GM21381 (cell line): ENCODE measurements around the gene GAGE10.
A peak's percentile ranks its signal among the peaks of the same experiment; 100 is the strongest.
"Not testable (repeated sequence)": the region's sequence is repeated elsewhere in the genome, so short reads cannot be mapped to it uniquely, and the experiment has no call there.

Experiments
- ATAC-seq: cut with Tn5 transposase; IDR thresholded peaks from one replicate; pipeline ENCODE4 v1.9.1; 2021; ENCODE audit warnings: mild to moderate bottlenecking, moderate library complexity; ENCODE audit not compliant: unreplicated experiment

The GAGE10 gene

GRCh38 chrX:49276207-49276606, 27.2 kb upstream of the GAGE10 start:
- no peak for ATAC-seq

GRCh38 chrX:49276671-49277534, 26.5 kb upstream of the GAGE10 start:
- no peak for ATAC-seq

DNA sequence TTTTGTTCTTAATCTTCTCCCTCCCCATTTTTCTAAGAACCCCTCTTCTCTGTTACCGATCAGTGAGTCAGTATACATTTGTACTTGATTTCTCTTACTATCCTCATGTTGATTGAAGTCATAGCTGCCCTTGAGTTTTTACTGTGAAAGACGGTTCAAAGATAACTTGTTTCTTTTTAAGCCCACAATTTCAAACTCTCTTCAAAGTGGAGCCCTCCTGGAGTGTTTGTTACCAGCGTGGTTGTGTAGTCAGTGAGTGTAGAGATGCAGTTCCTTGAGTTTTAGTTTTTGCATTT, 26.0 kb upstream of the GAGE10 start:
- ATAC-seq: no peak

DNA sequence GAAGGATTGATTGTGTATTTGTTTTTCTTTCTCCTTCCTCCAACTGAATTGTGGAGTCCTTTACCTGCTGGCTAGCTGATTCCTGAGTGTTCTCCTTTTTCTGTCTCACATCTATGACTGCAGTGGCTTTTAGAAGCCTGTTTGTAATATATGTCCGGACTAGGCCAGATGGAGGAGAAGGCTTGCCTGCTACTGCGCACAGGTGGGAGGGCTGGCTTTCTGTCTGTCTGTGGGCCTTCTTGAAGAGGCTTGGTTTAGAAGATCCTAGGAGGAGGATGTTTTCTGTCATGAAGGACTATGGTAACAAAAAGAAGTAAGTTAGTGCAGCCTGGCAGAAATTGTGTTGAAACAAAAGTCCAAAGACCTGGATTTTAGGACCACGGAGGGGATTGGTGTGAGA, 25.4 kb upstream of the GAGE10 start:
- ATAC-seq: no peak

GRCh38 chrX:49282647-49283011, 20.8 kb upstream of the GAGE10 start:
- no peak for ATAC-seq

- ATAC-seq: no peak
Measured at GRCh38 chrX:49284212-49284611, 19.2 kb upstream of the GAGE10 start.

GRCh38 chrX:49286136-49286535, 17.3 kb upstream of the GAGE10 start:
- ATAC-seq: no peak

DNA sequence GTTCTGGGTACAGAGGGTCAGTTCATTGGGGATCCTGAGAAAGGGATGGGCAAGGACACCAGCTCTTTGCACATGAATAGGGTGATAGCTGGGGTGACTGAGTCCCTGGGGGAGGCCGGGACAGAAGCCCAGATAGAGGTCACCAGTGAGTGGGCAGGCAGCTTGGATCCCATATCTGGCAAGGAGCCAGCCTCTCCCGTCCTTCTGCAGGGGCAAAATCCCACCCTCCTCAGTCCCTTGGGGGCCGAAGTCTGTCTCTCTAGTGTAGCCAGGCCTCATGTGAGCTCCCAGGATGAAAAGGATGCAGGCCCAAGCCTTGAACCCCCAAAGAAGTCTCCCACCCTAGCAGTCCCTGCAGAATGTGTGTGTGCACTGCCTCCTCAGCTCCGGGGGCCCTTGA, 16.9 kb upstream of the GAGE10 start:
- no peak for ATAC-seq

DNA sequence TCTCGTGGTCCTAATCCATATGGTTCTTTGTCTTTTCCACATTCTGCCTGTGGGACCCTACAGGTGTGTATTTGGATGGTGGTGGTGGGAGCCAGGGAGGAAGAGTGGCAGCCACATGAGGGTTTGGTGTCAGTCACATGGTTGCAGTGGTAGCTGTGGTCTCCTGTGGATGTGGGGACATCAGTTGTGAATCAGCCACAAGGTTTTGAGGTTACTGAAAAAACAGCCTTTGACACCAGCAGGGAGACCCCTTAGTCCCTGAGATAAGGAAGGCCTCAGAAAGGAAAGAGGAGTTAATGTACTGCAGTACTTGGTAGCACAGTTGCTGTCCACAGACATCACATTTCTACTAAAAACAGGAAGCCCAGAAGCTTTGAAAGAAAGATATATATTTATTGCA, 15.8 kb upstream of the GAGE10 start:
- no peak for ATAC-seq

DNA sequence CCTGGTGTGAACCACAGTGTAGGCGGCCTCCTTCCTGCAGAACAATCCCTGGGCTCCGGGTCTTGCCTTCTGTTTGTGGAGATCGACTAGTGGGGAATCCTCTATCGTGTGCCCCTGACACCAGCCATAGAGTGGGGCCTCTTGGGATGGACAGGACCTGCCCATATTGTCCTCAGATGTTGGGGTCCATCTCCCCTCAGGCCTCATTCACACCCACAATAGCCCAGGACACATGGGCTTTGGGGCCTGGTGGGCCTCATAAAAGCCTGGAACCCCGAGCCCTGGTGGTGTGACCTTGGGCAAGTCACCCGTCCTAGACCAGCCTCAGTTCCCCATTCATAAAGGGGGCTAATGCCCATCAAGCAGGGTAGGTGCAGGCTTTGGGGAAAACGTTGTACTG, 13.2 kb upstream of the GAGE10 start:
- no peak for ATAC-seq

DNA sequence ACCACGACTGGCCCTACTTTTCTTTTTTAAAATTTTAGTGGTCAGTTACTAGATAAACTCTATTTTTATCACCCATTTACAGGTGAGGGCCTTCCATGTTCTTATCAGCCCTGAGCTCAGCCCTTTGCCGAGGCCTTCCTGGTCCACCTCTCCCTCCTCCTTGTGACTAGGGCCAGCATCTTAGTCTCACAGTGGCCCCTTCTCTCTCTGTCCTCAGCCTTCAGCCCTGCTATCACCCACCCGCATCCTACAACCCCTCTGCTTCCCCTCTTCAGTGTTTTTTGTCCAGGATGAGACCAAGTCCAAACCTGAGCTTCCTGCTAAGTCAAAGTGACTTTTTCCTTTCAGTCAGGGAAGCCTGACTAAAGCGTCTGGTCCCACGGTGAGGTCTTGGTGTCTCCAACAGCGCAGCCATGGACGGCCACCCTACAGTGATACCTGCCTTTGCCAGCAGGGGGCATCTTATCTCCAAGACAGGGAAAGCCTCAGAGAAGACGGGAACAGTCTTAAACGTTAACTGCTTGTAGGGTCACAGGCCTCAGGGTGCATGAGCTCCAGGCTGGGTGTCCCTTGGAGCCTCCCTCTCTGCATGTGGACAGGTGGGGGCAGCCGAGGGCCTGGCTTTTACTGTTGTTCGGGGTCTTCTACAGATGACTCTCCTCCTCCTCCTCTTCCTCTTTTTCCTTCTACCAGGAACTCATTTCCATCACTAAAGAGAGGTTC, 11.7 kb upstream of the GAGE10 start:
- ATAC-seq: peak; percentile 60

- no peak for ATAC-seq
Measured at GRCh38 chrX:49292400-49293362, 10.8 kb upstream of the GAGE10 start.

- not testable (repeated sequence) for ATAC-seq
Measured at GRCh38 chrX:49299293-49299692, 4.2 kb upstream of the GAGE10 start.

GRCh38 chrX:49300703-49301102, 2.7 kb upstream of the GAGE10 start:
- ATAC-seq: no peak

DNA sequence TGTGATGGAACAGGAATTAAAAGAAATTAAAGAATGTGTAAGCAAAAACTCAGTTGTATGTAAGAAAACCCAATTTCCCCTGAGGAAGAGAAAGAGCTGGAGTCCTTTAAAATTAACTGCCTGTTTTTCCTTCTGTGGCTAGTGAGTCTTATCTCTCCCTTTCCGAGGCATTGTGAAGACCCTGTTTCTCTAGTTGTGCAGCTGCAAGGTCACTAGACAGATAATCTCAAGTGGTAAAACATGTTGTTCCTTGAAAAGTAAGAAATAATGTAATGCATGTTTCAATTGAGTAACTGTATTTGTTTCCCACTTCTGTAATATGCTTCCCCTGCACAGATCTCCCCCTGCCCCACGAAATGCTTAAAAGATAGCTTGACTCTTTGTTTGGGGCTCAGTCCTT, 4.3 kb downstream of the GAGE10 start:
- ATAC-seq: not testable (repeated sequence)

GRCh38 chrX:49308604-49309269, 5.3 kb downstream of the GAGE10 start:
- no peak for ATAC-seq

DNA sequence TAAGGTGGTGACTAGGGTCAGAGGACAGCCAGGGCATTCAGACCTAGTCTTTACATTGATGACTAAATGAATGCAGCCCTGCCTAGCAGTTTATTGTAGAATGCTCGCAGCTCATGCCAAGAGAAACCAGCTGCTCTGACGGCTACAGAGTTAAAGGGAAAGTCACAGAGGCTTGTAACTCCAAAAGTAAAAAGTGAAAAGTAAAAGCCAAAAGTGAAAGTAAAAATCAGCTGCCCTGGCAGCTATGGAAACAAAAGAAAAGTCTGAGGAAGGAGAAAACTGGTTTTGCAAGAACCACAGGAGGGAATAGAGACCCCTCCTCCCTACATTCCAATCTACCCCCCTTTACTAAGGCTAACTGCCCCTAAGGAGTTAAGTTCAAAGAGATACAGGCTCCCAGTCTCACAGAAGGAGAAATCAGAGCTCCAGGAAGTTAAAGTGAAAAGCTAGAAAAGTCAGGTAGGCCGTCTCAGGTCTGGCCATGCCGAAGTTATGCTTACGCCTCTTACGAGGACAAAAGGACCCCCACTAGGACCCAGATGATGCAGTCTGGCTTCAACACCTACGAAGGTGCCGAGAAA, 6.0 kb downstream of the GAGE10 start:
- ATAC-seq: no peak

DNA sequence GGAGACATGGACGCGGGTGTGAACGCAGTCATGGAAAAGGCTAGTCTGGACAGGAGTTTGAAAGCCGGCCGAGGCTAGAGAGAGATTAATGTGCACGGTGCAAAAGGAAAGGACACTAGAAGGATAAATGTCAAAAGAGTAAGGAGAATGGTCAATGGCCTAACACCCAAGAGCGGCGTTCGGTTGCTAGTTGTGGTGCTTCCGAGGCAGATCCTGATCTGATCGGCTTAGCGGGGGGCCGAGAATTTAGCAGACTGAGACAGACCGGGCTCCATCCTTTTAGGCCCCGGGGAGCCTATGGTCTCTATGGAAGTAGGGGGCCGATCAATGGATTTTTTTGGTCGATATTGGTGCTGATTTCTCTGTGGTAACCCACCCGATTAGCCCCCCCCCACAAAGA, 6.9 kb downstream of the GAGE10 start:
- no peak for ATAC-seq

DNA sequence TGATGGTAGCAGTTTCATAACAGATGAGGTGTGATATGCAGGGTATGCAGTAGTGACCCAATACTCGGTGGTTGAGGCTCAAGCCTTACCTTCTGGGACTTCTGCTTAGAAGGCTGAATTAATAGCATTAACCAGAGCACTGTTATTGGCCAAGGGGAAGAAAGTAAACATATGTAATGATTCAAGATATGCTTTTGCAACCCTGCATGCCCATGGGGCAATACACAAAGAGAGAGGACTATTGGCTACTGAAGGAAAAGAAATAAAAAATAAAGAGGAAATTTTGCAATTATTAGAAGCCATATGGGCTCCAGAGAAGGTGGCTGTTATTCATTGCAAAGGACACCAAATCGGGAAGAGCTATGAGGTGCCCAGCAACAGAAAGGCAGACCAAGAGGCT, 8.7 kb downstream of the GAGE10 start:
- ATAC-seq: no peak

- ATAC-seq: no peak
Measured at GRCh38 chrX:49316085-49316484, 12.6 kb downstream of the GAGE10 start.

- ATAC-seq: not testable (repeated sequence)
Measured at GRCh38 chrX:49321737-49322136, 18.3 kb downstream of the GAGE10 start, which contains the start of gene GAGE12J. Gene GAGE12J (plus strand): TSS chrX:49322037. CDS start chrX:49323194, 1,157 bp downstream.
